Erythroblast (primary cell): Measurements from ENCODE around the gene PAGE5.

ENCODE experiments used
- GATA1 ChIP-seq: IDR thresholded peaks from 2 replicates; pipeline ENCODE4 v1.6.1; 2011; ENCODE audit warnings: low read depth, mild to moderate bottlenecking, control low read depth, low read length, moderate library complexity
- POLR2A ChIP-seq: IDR thresholded peaks from 2 replicates; pipeline ENCODE4 v1.6.1; 2011; ENCODE audit warnings: mild to moderate bottlenecking, low read length

DNA sequence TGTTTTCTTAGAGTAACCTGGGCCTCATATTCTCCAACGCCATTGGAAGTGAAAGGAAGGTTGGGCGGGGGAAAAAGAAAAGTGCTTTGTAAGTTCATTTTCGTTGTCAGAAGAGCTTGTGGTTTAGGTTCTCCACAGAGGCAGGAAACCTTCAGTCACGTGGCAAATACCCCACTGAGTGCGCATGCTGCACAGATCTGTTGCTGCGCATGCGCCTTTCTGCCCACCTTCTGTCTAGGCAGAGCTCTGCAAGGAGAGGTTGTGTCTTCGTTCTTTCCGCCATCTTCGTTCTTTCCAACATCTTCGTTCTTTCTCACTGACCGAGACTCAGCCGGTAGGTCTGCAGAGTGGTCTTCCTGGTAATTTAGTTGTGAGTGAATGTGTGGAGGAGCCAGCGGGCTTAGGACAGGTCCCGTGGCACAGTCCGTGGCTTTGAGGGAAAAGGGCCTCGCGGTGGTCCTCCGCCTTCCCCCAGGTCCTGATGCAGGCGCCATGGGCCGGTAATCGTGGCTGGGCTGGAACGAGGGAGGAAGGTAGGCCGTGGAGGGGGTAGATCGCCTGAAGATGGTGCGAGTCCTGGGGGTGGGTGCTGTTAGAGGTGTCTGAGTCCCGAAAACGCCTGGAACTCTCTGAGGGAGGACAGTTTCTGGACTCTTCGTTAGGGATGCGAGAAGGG, at the start of gene PAGE5:
- no peak for TF ChIP-seq POLR2A
- no peak for TF ChIP-seq GATA1
